T47D (cell line): Measurements from ENCODE around the gene ADGRA1.
"Not testable (repeated sequence)": the region's sequence is repeated elsewhere in the genome, so short reads cannot be mapped to it uniquely, and the experiment has no call there.

Experiments used
- DNase-seq, 2 experiments: peaks; one replicate each; pipeline versions ENCODE4 v3.0.0 to v3.0.0-alpha.2; 2011 to 2012; ENCODE audit warnings: low read depth in 1 of 2, low spot score in 1 of 2
- JUND ChIP-seq: IDR thresholded peaks from 2 replicates; pipeline ENCODE4 v1.6.1; 2012; ENCODE audit warnings: low read depth
- in situ Hi-C: cut with HindIII; loops from 2 replicates; pipeline ENCODE4 v1.10.0; 2016; ENCODE audit warnings: low sequenced_read_pairs, low pct_unique_long_range_greater_than_20kb

ADGRA1 gene

DNA sequence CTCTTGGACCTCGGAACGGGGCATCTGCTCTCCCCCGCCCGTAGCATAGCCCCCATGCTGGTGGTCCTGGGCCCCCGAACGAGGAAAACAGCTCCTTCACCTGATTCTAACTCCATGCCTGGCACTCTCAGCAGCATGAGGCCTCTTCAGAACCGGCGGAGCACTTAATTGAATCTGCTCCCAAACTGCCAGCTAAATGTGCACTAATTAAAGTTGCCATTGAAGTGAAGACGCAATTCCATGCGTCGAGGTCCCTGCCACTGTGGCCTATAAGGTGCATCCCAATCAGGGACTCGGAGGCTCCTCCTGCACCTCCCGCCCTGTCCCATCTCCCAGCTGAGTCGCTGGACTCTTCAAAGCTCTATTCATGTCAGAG, 41.3 kb upstream of the ADGRA1 start:
- no peak for DNase-seq
- in situ Hi-C loops: no loop called here
- TF ChIP-seq JUND: no peak

DNA sequence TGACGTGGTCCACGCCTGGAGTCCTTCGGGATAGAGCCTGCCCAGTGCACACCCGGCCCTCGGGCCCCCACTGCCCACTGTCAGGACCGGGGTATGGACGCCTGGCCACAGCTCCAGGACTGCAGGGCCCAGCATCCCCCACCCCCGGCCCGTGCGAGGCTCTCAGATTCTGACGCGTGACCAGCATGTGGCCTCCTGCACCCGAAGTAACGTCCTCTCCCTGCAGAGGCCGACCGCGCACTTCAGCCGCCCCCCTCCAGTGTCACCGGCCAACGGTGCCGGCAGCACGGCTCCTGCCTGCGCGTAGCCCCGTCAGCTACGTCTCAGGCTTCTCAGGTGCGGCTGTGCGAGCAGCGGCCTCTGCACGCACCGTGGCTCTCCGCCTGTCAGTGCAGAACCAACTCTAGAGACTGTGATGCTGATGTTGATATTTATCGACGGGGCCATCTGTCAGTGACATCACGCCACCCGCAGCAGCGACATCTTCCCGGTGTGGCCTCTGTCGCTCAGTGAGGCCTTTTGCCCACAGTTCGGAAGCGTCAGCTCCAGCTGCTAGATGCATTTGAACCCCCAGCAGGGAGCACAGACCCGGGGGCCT, 40.1 kb upstream of the ADGRA1 start:
- TF ChIP-seq JUND: no peak
- in situ Hi-C loops: no loop called here
- DNase-seq: no peak

DNA sequence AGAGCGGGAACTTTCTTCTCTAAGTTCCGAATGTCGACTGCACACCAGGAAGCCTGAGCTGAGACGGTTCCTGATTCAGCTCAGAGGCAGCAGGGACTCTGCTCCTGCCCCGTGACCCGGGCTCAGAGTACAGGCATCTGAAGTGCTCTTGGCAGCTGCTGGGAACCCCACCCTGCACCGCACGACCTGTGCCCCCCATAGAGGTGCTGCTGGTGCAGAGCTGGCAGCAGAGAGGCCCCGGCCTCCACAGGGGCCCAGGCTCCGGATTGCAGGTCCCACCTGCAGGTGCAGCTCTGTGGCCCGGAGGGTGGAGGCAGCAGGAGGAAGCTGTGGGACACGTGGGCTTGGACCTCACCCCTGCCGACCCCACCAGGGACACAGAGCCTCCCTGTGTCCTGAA, 39.5 kb upstream of the ADGRA1 start:
- no peak for DNase-seq
- in situ Hi-C loops: no loop called here
- no peak for TF ChIP-seq JUND

DNA sequence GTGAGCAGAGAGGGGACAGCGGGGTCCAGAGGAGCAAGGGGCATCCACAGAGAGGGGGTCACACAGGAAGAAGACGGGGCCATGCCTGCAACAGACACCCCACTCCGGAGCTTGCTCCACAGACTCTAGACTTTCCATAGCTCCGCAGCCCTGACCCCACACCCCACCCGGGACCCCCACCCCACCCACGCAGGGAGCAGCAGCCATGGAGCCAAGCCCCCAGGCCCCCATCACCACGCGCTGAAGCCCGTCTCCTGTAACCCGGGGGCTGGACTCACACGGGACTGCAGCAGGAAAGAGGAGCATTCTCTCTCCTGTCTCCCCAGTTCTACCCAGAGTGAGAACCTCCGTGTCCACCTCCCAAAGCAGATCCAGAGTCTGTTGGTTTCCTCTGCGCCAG, 38.8 kb upstream of the ADGRA1 start:
- in situ Hi-C loops: no loop called here
- TF ChIP-seq JUND: no peak
- DNase-seq: no peak

DNA sequence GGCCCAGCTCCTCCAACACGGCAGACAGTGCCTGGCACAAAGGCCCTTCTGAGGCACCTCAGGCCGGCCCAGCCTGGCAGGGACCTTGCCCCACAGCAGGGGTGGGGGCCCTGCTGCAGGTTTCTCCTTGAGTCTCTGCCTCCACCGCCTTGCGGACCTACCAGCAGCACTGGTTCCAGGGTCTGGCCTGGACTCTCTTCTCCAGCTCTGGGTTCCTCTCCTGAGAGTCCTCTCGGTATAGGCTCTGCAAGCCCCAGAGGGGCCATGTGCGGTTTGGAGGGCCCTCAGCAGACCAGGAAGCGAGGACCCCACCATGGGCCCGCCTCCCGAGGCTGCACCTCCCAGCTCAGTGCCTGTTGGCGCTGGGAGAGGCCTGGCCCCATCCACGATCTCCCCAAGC, 38.1 kb upstream of the ADGRA1 start:
- in situ Hi-C loops: no loop called here
- no peak for TF ChIP-seq JUND
- DNase-seq: no peak

DNA sequence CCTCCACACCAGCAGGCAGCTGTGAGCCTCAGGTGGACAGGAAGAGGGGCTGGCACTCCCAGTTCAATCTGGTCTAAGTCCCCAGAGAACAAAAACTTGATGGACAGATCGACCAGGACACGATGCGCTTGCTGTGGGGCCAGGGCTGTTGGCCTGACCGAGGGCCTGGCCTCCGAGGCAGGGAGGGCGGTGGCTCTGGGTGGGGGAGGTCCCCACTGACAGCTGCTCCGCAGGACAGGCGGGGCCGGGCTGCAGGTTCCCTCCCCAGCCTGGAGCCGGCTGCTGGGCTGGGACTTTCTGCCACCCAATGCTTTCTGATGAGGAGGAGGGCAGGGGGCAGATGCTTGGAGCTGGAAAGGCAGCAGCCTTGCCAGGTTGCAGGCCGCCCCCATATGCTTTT, 37.4 kb upstream of the ADGRA1 start:
- DNase-seq: no peak
- in situ Hi-C loops: no loop called here
- TF ChIP-seq JUND: no peak

DNA sequence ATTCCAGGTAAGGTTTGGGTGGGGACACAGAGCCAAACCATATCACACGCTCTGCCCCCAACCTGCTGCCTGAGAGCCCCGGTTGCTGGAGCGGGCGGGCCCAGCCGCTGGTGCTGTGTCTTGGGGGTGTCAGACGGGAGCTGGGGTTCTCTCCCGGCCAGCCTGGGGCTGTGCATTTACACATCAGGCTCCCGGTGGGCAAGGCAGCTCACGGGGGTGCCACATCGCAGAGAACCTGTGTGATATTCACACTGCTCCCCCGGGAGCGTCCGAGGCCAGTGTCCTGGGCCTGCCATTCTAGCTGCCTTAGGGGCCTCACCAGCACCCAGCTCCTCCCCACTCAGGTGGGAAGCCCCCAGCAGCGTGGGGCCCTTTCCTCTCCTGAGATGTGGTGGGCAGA, 35.6 kb upstream of the ADGRA1 start:
- in situ Hi-C loops: no loop called here
- TF ChIP-seq JUND: no peak
- DNase-seq: no peak

DNA sequence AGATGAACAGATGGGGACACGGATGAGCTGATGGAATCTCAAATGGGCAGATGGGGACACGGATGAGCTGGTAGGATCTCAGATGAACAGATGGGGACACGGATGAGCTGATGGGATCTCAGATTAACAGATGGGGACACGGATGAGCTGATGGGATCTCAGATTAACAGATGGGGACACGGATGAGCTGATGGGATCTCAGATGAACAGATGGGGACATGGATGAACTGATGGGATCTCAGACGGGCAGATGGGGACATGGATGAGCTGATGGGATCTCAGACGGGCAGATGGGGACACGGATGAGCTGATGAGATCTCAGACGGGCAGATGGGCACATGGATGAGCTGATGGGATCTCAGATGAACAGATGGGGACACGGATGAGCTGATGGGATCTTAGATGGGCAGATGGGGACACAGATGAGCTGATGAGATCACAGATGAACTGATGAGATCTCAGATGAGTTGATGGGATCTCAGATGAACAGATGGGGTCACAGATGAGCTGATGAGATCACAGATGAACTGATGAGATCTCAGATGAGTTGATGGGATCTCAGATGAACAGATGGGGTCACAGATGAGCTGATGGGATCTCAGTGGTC, 34.1 kb upstream of the ADGRA1 start:
- in situ Hi-C loops, DNase-seq: not testable (repeated sequence)

DNA sequence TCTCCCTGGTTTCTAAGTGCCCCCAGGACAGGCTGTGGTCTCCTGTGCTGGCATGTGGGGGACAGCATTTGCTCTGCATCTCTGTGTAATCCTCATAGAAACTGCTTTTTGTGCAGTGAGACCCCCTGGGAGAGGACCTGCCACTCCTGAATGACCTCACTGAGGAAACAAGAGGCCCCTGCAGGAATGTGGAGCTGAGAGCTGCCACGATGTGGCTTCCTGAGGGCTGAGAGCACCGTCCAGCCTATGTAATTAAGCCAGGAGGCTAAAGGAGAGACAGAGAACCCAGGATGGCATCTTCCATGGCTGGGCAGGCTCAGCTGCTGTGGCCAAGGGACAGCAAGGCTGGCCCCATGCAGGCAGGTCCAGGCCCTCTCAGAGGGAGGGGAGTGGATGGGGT, 32.3 kb upstream of the ADGRA1 start:
- DNase-seq: no peak
- TF ChIP-seq JUND: no peak
- in situ Hi-C loops: no loop called here

DNA sequence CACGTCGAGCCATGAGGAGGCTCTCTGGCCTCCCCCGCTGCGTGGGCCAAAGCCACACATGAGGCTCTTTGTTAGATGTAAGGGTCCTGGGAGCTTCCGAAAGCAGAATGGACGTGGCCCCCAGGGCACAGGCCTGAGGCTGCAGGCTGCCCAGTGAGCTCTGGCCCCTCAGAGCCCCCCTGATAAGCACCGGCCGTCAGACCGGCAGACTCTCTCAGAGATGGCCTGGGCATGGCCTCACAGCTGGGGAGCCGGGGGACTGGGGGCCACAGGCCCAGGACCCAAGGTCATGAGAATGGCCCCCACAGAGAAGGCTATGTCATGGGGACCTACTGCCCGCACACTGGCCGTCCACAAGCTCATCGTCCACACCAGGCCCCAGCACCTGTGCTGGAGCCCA, 31.7 kb upstream of the ADGRA1 start:
- no peak for DNase-seq
- TF ChIP-seq JUND: no peak
- in situ Hi-C loops: no loop called here

DNA sequence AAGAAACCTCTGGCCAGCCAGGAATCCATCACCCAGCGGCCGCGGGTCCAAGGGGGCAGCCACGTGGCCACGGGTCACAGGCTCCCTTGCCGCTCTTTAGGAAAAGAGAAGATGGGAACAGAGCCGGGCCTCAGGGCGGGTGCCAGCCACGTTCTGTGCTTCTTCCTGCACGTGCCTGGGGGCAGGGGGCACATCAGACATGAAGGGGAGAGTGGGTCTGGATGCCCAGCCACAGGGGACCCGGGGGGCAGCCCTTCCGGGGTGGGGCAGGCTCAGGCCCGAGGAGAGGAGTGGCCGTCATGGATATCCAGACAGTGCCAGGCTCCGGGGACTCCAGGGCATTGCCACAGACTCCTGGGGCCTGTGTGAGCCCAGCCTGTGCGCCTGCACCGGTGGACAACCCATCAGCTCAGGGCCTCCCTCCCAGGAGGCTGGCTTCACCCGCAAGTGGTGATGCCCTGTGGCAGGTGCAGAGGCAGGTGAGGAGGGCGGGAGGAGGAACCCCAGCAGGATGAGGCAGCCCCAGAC, 31.0 kb upstream of the ADGRA1 start:
- in situ Hi-C loops: no loop called here
- no peak for DNase-seq

DNA sequence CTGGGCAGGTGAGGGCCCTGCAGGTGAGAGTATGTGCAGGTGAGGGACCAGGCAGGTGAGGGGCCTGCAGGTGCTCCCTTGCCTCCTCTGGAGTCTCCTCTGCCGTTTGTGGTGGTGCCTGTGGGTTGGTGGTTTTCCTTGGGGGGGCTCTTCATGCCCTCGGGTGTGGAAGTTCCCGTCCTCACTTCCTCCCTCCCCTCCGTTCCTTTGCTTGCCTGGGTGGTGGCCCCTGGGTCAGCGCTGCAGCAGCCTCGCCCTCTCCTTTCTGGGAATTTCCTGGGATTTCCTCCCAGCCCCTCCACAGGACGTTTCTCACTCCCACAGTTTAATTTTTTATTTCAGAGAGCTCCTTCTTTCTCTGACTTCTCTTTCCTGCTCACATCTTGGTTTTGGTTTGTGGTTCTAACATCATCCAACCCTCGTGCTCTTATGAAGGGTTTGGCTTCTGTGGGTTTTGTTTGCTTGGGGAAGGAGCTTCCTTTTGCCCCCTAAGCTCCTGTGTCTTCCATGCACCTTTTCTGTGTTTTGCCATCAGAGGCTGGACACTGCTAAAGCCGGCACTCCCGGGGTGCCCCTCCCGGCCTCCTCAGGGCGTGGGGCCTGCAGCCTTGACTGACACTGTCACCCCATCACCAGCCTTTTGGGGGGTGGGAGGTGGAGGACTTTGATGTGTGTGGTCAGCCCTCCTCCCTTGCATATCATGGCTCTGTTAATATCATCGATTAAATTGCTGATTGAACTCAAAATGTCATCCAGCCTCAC, 29.2 kb upstream of the ADGRA1 start:
- no peak for DNase-seq
- TF ChIP-seq JUND: no peak
- in situ Hi-C loops: no loop called here

More for the DNA sequence above, 31.0 kb upstream of the ADGRA1 start:
- no peak for TF ChIP-seq JUND

DNA sequence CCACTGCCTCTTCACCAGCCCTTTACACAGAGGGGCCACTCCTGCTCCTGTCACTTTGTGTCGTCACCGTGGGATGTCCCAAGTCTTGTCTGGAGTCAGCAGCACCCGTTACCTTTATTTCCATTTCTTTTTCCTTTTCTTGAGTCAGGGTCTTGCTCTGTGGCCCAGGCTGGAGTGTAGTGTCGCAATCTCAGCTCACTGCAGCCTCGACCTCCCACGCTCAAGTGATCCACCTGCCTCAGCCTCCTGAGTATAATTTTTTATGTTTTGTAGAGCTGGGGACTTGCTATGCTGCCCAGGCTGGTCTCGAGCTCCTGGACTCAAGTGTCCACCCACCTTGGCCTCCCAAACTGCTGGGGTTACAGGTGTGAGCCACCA, 28.6 kb upstream of the ADGRA1 start:
- TF ChIP-seq JUND: no peak
- DNase-seq: no peak
- in situ Hi-C loops: no loop called here
